HG02759 (cell line): ENCODE measurements around the gene MARCHF3.
"Not testable (repeated sequence)": the region's sequence is repeated elsewhere in the genome, so short reads cannot be mapped to it uniquely, and the experiment has no call there.

Source experiments
- ATAC-seq: cut with Tn5 transposase; IDR thresholded peaks from one replicate; pipeline ENCODE4 v1.9.1; 2021; ENCODE audit warnings: mild to moderate bottlenecking, moderate library complexity; ENCODE audit not compliant: unreplicated experiment

Gene MARCHF3

DNA sequence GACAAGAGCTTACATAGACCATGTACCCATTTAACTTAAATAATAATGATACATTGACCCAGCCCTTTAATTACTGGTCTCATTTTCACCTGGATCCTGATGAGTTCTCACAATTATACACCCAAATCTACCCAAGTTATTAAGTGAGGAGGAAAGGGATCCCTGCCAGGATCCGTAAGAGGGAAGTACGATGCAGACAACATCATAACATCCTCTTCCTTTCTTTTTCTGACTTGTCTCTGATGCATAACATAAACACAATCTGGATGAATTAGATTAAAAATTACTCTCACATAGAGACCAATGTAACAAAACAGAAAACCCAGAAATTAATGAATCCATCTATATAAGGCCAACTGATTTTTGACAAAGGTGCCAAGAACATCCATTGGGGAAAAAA, 17.0 kb downstream of the MARCHF3 start:
- ATAC-seq = no peak

DNA sequence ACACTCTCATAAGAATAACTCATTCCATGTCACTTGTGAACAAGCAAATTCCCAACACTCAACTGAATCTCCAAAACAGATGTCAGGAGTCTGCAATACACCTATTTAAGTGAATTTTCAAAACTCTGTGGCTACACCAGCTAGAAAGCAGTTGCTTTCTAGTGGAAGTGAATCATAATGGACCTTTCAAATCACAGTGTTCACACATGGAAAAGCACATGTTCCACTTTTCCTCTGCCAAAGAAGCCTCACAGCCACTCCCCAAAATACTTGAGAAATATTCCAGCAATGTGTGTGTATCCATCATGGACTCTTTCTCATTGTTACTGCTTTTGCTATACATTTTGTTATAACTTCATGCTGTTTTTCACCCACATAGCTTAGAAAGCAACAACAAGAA, 17.4 kb downstream of the MARCHF3 start:
- no peak for ATAC-seq

DNA sequence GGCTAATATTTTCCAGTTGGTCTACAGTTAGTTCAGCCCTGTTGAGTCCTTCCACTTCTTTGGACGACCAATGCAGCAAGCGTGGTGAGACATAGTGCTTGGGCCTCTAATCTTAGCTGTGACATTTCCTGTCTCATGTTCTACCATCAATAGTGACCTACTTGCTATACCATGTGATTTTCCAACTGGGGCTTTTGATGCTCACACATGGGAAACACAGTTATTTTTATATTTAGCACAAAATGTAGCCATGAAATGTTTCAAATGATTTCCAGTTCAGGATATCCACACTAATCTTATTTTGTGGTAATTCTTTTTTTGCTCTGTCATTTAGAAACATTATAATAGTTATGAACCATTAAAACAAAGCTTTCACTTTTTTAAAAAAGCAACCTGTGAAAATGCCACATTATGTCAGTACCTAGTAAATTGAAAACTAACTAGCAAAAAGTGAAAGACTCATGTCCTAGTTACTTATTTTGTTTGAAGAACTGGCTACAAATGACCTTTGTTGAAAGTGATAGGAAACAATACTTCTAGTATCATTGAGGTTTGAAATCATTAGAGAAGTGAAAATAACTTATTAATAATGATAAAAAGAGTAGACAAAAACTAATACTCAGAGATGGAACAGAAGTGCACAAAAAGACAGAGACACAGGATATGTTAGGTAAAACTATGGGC, 18.3 kb downstream of the MARCHF3 start:
- ATAC-seq = peak; percentile 73

DNA sequence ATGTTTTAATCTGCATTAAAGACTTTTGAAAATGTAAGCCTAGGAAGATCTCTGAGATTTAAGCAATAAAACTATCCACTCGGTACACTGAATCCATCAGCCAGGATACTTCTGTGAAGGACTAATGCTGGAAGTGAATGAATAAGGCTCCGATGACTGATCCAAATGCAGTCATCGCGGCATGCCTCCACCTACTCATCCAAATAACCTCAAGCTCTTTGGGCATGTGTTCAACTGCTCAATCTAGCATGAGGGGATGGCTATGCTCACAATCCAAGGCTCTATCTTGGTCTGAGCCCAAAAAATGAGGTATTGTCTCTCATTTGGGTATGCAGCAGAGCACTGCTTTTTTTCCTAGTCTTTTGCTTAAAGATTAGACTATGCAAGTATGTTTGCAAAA, 19.2 kb downstream of the MARCHF3 start:
- no peak for ATAC-seq

DNA sequence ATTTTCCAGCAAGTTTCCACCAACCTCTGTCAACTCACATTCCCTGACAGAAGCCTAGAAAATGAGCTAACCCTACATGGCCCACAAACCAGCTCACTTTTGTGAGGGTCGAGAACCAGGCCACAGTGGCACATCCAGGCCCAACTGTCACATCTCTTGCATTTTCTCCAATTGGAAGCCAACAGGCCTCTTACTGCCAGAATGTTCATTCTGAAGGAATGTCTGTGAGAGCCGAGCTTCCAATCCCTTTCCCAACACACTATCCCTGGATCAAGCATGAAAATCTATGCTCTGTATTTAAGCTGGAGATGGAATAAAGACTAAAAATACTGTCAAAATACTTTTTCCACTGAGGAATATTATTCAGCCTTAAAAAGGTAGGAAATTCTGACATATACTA, 20.0 kb downstream of the MARCHF3 start:
- no peak for ATAC-seq

DNA sequence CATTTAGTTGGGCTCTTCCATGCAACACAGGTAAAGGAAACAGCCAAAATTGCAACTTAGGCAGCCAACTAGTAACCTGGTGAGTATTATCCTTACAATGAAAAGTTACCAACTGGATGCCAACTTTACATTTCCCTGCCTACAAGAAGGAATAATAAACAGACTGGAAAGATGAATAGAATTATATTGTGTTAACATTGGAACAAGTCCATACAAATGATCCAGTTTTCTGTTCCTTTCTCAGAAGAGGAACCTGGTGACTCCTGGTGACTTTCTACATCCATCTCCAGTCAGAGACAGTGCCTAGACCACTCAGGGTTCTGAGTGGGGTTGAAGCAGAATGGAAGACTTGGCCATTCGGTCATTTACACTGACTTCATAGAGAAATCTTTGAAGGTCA, 20.6 kb downstream of the MARCHF3 start:
- ATAC-seq = no peak

DNA sequence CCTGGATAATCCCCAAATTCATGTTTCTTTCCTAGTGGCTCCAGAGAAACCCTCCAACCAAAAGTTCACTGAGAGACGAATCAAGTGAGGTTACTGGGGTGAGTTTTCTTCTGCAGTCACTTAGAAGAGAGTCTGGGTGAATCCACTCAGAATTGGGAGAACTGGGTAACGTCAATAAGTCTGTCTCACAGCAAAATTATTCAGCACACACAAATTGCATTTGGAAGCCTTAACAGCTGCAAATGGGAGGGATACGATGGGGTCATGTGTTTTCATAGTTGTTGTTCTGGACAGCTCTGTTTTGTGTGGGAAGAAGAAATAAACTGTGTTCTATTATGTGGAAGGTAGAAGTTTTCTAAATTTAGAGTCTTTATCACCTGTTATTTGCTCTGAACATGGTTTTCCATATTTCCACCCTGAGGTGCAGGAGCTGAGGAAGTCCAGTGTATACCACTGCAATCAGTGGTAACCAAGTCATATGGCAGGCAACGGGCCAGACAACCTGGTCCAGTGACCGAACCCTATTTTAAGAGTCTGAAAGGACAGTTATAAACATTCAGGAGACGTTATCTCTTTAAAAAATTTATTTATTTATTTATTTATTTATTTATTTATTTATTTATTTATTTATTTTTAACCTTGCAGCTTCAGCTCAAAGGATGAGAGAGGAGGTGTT, 21.9 kb downstream of the MARCHF3 start:
- no peak for ATAC-seq

DNA sequence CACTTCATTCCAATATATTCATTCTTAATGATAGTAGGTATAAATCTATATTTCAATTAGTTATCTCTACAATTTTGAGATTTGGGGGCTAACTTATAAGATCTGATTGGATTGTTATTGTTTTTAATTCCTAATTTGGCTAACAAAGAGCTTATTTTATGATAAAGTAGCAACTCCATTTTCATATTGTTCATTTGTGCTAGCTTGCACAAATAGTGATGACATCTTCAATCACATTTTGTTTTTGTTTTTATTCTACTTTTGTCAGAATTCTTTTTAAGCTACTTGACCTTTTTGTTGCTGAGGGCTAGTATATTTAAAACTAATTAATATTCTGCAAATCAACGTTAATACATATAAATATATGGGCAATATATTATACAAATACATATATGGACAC, 22.8 kb downstream of the MARCHF3 start:
- no peak for ATAC-seq

DNA sequence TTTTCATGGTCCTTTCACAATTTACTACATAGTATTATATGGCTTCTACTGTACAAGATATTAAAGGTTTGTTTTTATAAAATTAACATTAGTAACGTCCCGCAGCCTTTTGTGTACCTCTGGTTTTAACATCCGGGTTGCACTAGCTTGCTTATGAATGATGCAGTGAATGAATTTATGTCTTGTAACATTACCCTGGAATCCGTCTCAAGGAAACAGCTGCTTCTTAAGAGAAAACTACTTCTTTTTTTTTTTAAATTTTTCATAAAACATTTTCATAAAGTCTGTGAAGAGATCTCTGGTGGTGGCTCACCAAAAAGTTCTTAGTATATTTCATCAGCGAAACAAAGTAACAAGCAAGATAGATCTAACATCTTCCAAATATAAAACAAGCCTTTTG, 23.6 kb downstream of the MARCHF3 start:
- no peak for ATAC-seq

DNA sequence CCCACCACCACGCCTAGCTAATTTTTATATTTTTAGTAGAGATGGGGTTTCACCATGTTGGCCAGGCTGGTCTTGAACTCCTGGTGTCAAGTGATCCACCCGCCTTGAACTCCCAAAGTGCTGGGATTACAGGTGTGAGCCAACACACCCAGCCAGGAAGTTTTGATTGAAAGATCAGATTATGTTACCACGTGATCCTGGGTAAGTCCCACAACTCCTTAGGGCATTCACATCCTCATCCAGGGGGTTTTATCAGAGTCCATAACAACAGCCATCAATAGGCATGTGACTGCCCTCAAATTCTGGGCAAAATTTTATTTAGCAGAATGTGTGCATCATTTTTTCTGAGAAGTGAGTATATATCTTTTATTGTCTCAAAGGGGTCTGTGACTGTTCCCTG, 25.1 kb downstream of the MARCHF3 start:
- not testable (repeated sequence) for ATAC-seq

DNA sequence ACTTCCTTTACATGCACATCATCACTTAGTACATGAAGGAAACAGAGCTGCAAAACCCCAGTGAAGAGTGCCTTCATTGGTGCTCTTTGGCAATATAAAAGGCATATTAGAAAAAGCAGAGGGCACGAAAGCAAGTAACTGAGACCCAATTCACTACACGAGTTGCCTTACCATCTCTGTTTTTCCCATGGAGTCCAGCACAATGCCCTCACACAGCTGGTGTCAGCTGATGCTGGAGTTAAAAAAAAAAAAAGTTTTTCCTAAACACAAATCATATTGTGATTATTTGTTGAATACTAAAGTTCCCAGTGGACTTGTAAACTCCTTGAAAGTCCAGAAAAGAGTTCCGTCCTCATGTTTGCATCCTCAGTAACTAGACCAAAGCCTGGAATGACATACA, 25.6 kb downstream of the MARCHF3 start:
- ATAC-seq = no peak

DNA sequence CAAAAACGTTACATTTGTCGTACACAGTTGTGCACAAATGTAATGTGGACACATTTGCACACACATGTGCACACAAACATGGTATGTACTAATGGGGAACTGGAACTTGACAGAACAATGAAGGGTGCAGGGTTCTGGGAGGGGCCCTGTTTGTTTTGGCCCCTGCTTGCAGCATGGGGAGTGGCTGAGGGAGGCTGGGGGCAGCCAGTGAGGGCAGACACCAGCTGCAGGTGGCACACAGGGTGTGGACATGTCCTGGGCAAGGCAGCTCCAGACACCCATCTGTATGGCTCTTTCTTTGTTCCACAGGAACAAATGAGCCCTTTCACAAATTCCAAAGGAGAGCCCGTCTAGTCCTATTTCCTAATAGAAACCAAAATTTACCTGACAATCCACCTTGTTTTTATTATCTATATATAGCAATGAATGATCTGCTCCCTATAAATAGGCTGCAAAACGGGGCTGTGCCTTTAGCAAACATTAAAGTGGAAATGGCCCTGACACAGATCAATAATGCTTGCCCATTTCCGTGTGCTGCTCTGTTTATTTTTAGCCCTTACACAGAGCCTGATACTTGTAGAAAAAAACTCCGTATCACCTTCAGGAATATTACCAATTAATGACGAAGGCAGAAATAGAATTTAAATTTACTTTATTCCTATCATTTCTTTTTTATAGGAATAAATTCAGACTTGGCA, 26.4 kb downstream of the MARCHF3 start:
- ATAC-seq = no peak

DNA sequence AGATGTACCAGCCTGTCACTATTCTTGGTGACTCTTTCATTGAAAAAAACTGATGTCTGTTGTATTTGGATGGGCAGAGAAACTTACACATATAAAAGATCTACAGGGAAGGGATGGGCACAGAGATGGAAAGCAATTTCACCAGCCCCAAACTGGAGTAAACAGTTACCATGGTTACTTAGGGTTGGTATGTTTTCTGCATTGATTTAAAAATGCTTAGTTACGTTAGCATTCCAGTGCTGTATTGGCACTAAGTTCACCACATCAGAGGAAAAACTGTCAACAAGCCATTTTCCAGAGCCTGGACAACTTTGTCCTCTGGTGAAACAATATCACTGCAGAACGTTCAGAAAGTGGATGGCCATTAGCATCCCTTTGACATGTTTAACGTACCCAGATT, 28.0 kb downstream of the MARCHF3 start:
- ATAC-seq = no peak

DNA sequence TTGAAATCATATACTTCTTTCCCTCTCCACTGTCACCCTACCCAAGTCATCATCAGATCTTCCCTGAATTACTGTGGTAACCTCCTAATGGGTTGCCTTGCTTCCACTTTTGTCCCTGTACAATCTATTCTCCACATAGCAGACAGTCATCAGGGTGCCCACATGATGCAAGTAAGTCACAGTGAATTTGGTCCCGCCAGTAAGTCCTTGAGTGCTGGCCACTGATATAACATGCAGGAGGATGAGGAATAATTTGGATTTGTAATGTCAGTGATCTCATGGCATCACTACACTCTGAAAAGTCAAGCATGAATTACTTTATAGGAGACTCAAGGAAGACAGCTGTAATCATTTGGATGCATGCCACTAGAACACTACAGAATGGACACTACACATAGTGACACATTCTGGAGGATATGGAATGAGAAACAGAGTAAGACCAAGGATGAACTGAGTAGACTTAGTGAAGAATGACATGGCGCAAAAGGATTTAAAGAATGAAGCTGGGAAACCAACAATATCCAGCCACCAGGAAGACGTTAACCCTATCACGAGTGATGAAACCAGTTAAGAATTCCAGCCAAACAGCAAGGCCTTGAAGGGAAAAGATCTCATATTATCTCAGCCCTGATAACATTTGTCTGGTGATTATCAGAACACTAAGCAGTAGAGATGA, 28.6 kb downstream of the MARCHF3 start:
- no peak for ATAC-seq

DNA sequence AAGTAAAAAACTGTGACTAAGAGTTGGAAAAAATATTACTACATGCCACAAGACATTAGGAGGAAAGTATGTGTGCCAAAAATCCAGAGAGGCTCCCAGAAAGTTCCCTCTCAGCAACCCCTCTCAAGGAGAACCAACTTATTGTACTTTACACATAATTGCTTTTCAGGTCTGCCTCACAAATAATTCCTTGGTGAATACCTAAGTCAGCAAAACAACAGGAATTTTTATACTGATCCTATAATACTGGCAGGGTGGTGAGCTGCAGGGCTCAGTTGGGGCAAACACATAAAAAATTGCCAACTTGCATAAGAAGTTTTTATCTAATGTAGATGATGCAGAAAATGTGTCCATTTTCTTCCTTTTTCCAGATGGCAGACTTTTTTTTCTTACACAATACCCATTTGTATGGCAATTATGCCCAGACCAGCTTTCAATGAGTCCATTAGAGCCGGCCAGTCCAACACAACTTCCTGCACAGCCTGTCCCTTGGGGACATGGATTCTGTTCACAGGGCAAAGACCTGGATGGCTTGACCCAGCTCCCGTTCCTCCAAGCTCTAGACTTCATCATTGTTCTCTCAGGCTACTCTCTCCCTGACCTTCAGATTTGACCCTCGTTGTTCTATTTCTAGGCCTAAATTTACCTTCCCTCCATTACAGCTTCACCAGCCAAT, 31.3 kb downstream of the MARCHF3 start:
- no peak for ATAC-seq

DNA sequence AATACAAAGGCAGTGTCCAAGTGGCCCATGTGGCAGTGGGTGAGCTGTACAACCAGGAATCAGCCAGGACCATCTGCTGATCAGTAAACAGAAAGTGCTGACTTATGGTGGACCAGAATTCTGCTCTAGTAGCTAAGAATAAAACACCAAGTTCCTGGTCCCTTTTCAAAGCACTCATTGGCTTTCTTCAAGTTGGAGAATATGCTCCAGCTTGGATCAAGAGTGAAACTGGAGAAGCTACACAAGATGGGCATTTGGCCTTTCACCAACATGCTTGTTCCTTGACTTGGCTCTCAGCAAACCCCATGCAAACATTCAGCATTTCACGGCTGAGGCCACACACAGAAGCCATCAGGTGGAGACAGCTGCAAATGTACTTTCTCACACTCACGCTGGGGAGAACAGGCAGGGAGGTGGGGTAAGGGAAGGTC, 32.1 kb downstream of the MARCHF3 start:
- ATAC-seq = peak; percentile 90

DNA sequence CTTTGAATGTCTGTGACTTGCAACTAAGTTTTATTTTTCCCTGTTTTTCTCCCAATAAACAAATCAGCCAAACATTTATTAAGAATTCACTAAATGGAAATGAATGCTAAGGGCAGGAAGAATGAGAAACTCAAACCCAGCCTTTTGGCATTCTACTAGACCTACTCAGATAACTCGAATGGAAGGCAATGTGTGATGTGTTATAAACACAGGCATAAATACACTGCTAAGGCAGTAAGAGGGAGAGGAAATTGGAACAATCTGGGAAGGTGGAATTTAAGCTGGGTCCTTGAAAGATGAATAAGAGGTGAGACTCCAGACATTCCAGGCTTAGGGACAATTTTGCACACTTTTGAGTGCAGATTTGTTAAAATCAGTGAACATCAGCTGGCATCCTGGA, 34.7 kb downstream of the MARCHF3 start:
- no peak for ATAC-seq

DNA sequence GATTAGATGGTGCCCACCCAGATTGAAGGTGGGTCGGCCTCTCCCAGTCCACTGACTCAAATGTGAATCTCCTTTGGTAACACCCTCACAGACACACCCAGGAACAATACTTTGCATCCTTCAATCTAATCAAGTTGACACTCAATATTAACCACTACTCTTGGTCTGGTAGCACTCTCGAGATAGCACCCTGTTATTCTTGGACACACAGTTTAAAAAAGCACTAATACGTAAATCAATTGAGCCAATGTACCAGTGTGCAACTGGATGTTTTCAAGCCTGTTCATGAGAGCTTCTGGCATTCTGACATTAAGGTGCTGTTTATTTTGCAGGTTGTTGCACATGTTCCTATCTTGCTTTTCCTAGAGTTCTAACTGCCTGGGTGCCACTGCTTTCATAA, 35.3 kb downstream of the MARCHF3 start:
- no peak for ATAC-seq

DNA sequence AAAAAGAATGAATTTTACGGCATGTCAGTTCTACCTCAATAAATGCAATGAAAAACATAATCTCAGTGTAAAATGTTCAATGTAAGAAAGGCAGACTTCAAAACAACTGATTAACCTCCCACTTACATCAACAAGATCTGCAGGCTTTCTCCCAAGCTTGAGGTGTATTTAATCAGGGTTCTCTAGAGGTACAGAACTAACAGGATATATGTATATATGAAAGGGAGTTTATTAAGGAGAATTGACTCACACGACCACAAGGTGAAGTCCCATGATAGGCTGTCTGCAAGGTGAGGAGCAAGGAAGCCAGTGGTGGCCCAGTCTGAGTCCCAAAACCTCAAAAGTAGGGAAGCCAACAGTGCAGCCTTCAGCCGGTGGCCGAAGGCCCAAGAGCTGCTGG, 35.9 kb downstream of the MARCHF3 start:
- no peak for ATAC-seq

DNA sequence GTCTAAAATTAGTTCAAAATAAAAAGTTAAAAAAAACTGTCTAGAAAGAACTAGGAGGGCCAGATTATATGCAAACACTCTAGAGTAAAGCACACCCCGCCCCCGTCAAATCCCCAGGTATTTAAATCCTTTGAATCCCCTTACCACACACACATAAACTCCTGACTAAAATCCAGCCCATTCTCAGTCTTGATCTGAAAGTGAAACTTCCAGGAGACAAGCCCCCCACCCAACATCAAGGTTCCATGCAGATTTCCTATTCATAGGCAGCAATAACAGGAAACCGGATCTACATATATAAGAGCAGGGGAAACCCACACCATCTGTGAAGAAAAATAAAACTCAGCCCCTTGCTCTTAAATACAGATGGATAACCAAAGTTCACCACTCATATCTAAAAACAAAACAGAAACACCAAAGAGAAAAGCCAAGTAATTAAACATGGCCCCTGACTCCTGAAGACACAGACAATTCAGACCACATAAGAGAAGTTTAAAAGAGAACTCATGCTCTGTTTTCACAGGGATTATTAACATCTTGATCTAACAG, 42.3 kb downstream of the MARCHF3 start:
- peak; percentile 94 for ATAC-seq
